Forelimb muscle (tissue), 1 donor: ENCODE measurements around the gene CCDC14. TPM values are rescaled to one million over a fixed set of nuclear protein-coding genes. Genes with fewer than 3 reads are reported as not detected.
A peak's percentile ranks its signal among the peaks of the same experiment; 100 is the strongest.
"Not testable (repeated sequence)": the region's sequence is repeated elsewhere in the genome, so short reads cannot be mapped to it uniquely, and the experiment has no call there.

ENCODE experiments used
- DNase-seq: peaks from one replicate; pipeline ENCODE4 v3.0.0-alpha.2; 2013; ENCODE audit warnings: low read depth
- polyA plus RNA-seq: library from polyadenylated mRNA; unstranded; fragments of 120-200 nt; gene quantifications from one replicate; pipeline ENCODE4 v1.2.1, GENCODE V29; 2013; ENCODE audit not compliant: insufficient read length

CCDC14 gene
- polyA plus RNA-seq, 1 donor = 53.9 TPM

DNA sequence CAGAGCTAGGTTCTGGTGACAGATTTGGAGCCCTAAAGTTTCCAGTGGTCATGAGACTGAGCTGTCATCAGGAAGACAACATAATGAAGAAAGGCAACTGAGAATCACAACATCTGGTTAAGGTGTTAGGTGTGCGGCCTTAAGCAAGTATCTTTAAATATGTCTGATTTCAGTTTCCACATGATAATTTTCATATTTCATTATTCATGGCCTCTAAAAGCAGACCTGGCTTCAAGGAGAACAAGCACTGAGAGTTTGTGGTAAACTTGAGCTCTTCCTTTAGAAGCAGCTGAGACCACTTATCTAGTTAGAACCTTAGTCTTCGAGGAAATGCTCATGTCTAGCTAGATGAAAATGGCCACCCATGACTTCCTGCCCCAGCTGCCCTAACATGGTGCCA is 51.2 kb downstream of the CCDC14 start:
- DNase-seq = no peak

DNA sequence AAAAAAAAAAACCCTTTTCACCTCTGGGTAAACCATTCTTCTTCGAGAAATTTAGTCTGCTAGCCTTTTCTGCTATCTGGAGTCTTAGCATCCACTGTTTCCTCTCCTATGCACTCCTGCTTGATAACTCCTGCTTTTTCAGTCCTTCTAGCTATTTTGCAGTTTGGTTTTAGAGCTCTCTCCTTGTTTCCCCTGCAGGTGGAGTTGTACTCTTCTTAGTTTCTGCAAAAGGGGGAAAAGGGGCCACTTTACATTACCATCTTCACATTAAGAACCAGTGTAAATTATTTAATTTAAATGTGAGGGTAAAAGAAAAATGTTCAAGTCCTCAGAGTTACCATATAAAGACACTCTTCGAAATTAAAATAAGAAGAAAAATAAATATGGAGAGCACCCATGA is 53.3 kb downstream of the CCDC14 start:
- no peak for DNase-seq

- no peak for DNase-seq
Observed at GRCh38 chr3:123899300-123899865, 61.6 kb downstream of the CCDC14 start.

DNA sequence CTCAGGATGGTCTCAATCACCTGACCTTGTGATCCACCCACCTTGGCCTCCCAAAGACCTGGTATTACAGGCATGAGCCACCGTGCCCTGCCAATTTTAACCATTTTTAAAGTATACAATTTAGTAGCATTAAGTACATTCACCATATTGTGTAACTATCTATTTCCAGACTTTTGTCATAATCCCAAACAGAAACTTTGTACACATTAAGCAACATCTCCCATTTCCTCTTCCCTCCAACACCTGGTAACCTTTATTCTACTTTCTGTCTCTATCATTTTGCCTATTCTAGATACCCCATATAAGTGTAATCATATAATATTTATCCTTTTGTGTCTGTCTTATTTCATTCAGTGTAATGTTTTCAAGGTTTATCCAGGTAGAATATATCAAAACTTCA is 68.0 kb downstream of the CCDC14 start:
- DNase-seq = no peak

GRCh38 chr3:123892195-123892594 is 68.8 kb downstream of the CCDC14 start:
- DNase-seq = no peak

DNA sequence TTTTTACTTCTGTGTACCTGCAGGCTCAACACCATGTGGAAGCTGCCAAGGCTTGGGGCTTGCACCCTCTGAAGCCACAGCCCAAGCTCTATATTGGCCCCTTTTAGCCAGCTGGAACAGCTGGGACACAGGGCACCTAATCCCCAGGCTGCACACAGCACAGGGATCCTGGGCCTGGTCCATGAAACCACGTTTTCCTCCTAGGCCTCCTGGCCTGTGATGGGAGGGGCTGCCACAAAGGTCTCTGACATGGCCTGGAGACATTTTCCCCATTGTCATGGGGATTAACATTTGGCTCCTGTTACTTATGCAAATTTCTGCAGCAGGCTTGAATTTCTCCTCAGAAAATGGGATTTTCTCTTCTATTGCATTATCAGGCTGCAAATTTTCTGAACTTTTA is 70.0 kb downstream of the CCDC14 start:
- DNase-seq = not testable (repeated sequence)

DNA sequence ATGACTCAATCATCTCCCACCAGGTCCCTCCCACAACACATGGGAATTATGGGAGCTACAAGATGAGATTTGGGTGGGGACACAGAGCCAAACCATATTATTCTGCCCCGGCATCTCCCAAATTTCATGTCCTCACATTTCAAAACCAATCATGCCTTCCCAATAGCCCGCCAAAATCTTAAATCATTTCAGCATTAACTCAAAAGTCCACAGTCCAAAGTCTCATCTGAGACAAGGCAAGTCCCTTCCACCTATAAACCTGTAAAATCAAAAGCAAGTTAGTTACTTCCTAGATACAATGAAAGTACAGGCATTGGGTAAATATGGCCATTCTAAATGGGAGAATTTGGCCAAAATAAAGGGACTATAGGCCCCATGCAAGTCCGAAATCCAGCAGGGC is 70.9 kb downstream of the CCDC14 start:
- not testable (repeated sequence) for DNase-seq

DNA sequence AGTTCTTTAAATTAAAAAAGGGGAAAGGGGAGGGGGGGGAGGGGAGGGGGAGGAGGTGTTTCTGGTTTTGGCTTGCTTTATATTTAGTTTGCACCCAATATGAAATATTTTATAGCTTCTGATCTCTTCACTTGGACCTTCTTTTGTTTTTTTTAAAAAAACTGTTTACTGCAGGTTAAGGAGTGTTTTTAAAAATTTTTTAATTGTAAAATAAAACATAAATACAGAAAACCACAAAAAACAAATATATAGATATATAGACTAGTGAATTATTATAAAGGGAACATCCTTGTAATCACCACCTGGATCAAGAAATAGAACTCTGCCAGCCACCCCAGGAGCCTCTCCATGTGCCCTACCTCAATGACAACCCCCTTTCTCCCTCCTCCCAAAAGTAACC is 76.0 kb downstream of the CCDC14 start:
- DNase-seq = no peak

DNA sequence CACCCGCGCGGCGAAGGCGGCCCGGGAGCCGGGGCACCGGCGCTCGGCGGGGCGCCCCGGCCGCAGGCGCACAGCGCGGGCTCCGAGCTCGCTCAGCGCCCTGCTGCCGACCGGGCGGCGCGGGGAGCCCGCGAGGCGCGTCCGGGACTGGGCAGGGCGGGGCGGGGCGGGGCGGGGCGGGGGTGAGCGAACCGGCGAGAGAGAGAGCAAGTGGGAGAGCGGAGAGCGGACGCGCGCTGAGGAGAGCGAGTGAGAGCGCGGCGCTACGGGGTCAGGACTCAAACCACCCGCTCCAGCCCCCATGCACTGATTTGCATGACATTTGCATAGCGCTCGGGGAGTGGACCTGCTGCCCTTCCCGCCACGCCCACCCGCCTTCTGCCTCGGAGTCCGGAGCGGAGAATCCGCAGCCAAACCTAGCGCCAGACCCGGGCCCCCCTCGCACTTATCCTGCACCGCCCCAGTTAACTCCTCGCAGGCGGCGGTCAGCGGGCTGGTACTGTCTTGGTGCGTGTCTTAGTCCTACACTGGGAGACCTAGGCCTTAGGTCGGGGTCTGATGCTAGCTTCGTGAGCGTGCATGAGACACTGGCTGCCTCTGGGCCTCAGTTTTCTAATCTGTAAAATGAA is 76.7 kb downstream of the CCDC14 start, which contains the start of gene MYLK:
Gene MYLK, minus strand, starts transcription at position 130 of the 629 bp plus-strand sequence. CDS start 90,491 bp downstream, outside the sequence.
- DNase-seq = peak; percentile 4

DNA sequence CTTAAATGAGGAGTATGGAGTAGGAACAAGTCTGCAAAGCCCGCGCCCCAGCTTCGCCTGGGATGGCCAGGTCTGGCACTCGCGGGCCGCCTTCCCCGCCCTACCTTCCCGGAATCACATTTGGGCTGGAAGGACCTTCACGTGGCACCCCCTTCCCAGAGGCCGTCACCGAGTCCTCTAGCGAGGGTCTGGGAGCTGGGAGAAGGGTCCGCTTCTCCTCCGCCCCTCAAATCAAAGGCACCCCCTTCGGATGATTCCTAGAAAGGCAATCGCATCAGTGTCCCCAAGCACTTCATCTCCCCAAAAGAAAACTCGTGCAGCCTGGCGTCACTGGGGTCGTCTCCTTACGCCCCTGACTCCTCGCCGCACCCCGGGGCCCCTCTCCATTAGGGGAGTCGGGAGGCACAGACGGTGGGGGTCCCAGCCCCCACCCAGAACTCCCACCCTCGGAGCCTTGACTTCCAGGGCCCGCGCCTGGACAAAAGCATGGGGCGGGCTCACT is 77.3 kb downstream of the CCDC14 start:
- DNase-seq = no peak

DNA sequence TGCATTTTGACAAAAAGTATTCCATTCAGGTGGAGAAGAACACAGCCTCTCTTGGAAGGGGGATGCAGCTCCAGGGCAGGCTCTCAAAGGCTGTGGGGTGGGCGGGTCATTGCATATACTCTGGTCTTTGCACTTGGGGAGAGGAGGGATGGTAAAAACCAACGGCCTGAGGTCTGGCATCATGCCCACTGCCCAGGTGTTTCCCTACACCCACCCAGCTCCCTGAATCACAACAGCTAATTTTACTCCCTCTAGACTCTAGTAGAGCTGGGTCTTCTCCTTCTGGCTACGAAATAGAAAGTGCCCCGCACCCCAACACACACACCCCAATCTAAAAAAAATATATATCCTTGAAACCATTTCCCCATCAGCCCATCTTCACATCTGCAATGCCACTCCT is 77.9 kb downstream of the CCDC14 start:
- no peak for DNase-seq

DNA sequence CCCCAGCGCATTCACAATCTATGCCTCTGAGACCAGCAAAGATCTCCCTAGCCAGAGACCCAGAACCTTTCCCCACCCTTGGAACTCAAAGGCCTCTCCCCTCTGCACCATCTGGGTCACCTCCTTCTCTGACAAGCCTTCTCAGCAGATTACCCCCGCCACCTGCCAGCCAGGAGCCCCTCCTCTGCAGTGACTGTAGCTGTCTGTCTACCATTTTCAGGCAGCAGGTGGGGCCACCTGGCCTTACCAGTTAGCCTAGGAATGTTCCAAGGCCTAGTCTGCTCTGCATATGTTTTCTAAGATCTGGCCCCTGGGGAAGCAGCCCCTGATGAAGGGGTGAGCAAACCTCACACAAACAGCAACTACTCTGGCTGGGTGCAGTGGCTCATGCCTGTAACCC is 79.3 kb downstream of the CCDC14 start:
- no peak for DNase-seq

GRCh38 chr3:123880998-123881561 is 79.9 kb downstream of the CCDC14 start:
- no peak for DNase-seq

DNA sequence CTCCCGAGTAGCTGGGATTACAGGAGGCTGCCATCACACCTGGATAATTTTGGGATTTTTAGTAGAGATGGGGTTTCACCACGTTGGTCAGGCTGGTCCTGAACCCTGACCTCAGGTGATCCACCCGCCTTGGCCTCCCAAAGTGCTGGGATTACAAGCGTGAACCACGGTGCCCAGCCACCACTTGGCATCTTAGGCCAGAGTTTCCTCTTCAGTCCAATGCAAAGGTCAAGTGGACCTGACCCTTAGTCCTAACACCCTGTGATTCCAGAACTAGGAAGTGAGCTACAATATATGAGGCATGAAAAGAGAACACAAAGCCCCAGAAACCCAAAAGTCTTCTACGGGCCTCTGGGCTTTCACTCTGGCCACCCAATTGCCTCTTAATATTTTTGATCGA is 82.2 kb downstream of the CCDC14 start:
- DNase-seq = no peak

DNA sequence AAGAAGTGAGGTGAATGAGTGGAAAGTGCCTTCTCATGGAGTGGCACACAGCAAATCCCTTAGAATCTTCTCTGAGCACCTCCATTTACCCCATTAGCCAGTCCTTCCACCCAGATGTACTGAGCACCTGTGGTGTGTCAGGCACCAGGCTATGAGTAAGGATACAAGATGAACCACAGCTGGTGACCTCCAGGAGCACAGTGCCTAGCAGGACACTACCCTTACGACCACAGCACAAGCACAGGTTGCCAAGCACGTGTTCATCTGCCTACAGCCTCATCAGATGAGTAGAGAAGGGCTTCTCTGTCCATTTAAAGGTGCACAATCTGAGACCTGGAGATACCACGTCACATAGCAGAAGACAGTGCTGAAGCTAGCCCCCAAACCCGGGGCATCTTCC is 83.1 kb downstream of the CCDC14 start:
- no peak for DNase-seq

- no peak for DNase-seq
Observed at GRCh38 chr3:123877466-123877865, 83.6 kb downstream of the CCDC14 start.

DNA sequence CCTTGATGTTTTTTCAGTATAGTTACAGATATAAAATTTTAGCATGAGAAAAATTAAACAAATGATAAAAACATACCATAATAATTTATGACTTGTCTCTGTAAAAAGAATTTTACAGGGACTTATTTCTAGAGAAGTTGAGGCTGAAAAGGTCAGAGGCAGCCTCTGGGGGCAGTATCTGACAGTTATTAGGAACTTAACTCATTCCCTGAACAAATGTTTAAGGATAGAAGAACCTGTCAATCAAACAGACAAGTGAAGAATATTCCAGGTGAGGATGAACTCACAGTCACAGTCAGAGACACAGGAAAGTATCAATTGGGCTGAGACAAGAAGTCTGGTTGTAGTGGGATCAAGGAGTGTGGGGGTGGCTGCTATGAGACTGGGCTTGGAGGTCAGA is 84.2 kb downstream of the CCDC14 start:
- DNase-seq = no peak

GRCh38 chr3:123872621-123873020 is 88.4 kb downstream of the CCDC14 start:
- DNase-seq = no peak

- no peak for DNase-seq
Observed at GRCh38 chr3:123871946-123872345, 89.1 kb downstream of the CCDC14 start.

GRCh38 chr3:123870033-123870432 is 91.0 kb downstream of the CCDC14 start:
- DNase-seq = no peak

DNA sequence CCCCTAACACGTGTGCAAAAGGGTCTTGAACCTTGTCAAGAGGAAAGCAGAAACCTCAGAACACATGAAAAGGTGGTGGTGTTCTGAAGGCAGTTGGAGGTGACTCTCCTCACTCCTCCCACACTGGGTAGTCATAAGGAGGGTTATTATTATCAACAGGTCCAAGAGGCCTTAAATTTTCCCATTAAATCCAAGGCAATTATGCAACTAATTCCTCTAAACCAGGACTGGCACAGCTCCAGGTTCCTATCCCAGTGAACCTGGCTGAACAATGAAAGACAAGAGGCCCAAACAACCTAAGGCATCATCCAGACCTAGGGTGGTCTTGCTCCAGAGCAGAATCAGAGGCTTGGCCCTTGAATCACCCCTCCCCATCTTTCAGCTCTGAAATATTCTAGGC is 91.9 kb downstream of the CCDC14 start:
- no peak for DNase-seq

DNA sequence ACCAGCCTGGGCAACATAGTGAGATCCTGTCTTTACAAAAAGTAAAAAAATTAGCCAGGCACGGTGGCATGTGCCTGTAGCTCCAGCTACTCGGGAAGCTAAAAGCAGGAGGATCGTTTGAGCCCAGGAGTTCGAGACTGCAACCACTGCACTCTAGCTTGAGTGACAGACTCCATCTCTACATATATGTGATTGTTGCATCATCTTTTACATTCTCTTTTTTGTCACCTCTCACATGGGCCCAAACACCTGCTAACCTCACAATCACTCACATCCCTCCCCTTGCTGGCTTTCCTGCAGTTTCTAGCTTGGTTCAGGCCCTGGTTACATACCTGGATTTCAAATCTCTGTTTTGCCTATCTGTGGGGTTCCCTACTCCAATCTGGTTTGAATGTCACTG is 96.3 kb downstream of the CCDC14 start:
- DNase-seq = no peak
